Lower lobe of right lung (tissue), 2 donors: ENCODE results near the gene HOXD8. TPM values are rescaled to one million over a fixed set of nuclear protein-coding genes. Genes with fewer than 3 reads are reported as not detected.
A peak's percentile ranks its signal among the peaks of the same experiment; 100 is the strongest.

Source experiments
- ATAC-seq, 2 donors: fragments of 200-7000 bp; cut with Tn5 transposase; one replicate each; pipeline ENCODE4 v1.9.1; 2020 to 2022; ENCODE audit warnings: mild to moderate bottlenecking in 2 of 2, moderate library complexity in 2 of 2
- DNase-seq: peaks from one replicate; pipeline ENCODE4 v3.0.0-alpha.2; 2020
- H3K27ac ChIP-seq: fragments of 200-600 bp; one replicate; pipeline ENCODE4 v1.8.0; 2022
- H3K27me3 ChIP-seq: fragments of 200-600 bp; one replicate; pipeline ENCODE4 v1.8.0; 2022; ENCODE audit warnings: low read depth
- H3K36me3 ChIP-seq: fragments of 200-600 bp; one replicate; pipeline ENCODE4 v1.8.0; 2022; ENCODE audit warnings: mild to moderate bottlenecking
- H3K4me1 ChIP-seq: fragments of 200-600 bp; one replicate; pipeline ENCODE4 v1.8.0; 2022
- H3K4me3 ChIP-seq: fragments of 200-600 bp; one replicate; pipeline ENCODE4 v1.8.0; 2022; ENCODE audit warnings: mild to moderate bottlenecking
- H3K9me3 ChIP-seq: fragments of 200-600 bp; one replicate; pipeline ENCODE4 v1.8.0; 2022
- intact Hi-C: fragments of 100-400 bp; cut with DNase I; formaldehyde crosslinking; loops from one replicate; pipeline ENCODE4 v1.11.0; 2022
- total RNA-seq: library from RNA; stranded (reverse); fragmentation: NEBNext Ultra II Directional; extraction: Animal tissue kit (Norgen Biotek cat#: 25700); gene quantifications from one replicate; pipeline ENCODE4 v1.2.1, GENCODE V29; 2021
- TF ChIP-seq, protein P1 (sequence below): fragments of 200-600 bp; IDR thresholded peaks from one replicate; pipeline ENCODE4 v1.8.0; 2022; ENCODE audit warnings: antibody characterized with exemption, mild to moderate bottlenecking
- donor health status: DM: no; HTN: yes; CAD: no; lungs with severe emphysema.

HOXD8 gene
- total RNA-seq, 1 donor from 2014 or later, result 2.3 TPM

DNA sequence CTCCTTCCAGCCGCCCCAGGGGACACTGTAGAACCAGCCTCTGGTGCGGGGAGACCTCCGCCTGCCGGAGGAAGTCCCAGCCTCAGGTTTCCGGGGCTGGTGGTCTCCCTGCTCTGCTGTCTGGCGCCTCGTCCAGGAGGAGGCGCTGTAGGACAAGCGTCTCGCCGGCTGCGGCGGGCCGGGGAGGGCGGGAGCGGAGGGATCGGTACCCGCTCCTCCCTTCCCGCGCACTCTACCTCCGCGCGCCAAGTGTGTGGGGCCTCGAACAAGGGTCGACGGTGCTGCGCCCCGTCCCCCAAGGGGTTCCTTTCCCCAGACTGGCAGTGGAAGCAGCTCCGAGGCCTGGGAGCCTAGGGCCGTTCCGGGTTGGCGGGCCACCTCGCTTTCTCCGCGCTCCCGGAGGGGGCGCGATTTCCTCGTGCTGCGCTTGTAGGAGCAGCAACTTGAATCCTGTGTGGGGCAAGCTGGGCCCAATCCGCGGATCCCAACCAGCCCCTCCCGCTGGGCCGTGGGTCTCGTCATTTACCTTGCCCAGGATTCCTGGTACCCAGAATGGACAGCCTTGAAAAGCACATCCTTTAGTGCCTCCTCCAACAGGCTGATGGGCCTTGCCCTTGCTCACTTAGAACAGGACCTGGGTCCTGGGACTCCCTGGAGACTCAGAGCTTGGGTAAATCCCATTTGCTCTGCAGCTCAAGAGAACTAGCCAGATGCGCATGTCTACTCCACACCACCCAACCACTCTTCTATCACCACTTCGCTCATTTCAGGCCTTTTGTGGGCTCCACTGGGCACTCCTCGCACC, 11.2 kb downstream of the HOXD8 start:
- Histone ChIP-seq H3K4me1 (peaks cover 25% of the 10 kb centered on the region), H3K27ac (no peak overlapping the region), H3K4me3 (peak overlapping the region; percentile 53), H3K36me3 (no peaks in the 10 kb centered on the region), H3K27me3 (peaks cover 98% of the 10 kb centered on the region), H3K9me3 (no peaks in the 10 kb centered on the region)
- TF ChIP-seq, protein P1, sequence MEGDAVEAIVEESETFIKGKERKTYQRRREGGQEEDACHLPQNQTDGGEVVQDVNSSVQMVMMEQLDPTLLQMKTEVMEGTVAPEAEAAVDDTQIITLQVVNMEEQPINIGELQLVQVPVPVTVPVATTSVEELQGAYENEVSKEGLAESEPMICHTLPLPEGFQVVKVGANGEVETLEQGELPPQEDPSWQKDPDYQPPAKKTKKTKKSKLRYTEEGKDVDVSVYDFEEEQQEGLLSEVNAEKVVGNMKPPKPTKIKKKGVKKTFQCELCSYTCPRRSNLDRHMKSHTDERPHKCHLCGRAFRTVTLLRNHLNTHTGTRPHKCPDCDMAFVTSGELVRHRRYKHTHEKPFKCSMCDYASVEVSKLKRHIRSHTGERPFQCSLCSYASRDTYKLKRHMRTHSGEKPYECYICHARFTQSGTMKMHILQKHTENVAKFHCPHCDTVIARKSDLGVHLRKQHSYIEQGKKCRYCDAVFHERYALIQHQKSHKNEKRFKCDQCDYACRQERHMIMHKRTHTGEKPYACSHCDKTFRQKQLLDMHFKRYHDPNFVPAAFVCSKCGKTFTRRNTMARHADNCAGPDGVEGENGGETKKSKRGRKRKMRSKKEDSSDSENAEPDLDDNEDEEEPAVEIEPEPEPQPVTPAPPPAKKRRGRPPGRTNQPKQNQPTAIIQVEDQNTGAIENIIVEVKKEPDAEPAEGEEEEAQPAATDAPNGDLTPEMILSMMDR, result peak; percentile 89
- intact Hi-C loops, result loop anchor here (10.0 kb wide), 1 partner anchor 314 kb away; no protein-coding TSS in a partner anchor
- ATAC-seq, result peak; percentile 91 to 94
- peak; percentile 70 for DNase-seq

DNA sequence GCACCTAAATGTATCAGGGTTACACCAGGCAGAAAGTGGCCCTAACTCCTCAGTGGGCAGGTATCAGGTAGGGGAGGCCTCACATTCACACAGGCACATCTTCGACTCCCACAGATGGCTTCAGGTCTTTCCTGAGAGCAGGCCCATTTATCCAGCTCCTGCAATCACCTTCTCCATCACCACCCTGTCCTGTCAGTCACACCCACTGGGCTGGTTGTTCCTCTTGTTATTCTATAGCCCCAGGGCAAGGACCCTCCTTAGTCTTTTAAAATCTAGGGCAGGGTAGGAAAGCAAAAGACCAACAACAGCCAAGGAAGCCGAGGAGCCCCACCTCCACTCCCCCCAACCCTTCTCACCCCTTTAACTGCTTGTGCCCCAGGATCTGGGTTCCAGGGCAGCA, 12.8 kb downstream of the HOXD8 start:
- H3K9me3 ChIP-seq, result no peaks in the 10 kb centered on the region
- DNase-seq (no peak), ATAC-seq (no peak)
- no peak overlapping the region for H3K4me3 ChIP-seq
- intact Hi-C loops, result loop anchor here (10.0 kb wide), 1 partner anchor 313 kb away; no protein-coding TSS in a partner anchor
- H3K27ac ChIP-seq, result no peak overlapping the region
- H3K36me3 ChIP-seq, result no peaks in the 10 kb centered on the region
- peaks cover 99% of the 10 kb centered on the region for H3K27me3 ChIP-seq
- H3K4me1 ChIP-seq, result peaks cover 15% of the 10 kb centered on the region
- TF ChIP-seq, protein P1, result no peak

DNA sequence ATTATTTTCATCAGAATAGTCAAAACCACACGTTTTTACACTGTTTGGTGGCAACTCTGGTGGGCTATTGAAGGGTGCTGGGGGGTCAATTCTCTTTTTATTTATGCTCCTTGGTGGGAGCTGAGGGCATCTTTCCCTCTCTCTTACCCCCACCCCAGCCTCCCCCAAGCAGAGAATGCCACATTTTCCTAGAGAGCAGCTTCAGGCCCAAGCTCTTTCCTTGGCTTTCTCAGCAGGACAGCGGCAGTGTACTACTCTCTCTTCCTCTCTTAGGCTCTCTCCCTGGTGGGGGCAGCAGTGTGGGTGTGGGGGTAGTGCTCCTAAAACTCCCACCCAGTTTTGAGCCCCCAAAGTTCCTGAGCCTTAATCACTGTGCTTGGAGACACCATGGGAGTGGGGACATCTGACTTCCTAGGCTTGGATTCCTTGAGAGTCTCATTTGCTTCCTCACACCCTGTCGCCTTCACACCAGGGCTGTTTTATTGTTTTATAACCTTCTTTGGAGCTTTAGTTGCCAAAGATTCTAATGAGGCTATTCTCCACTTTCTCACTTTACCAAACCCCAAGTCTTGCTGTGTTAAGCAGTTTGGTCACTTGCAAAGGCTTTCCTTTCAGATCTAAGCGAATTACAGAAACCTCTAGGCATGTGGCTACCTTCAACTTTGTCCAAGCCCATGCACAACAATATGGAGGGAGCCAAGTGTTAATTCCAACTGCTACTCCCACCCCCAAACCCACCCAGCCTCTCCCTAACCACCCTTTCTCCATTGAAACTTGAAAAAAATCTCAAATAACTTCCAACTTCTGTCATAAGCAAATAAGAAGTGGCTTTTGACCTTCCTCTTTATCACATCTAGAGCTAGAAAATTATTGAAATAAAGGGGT, 15.8 kb downstream of the HOXD8 start:
- H3K4me1 ChIP-seq, result peaks cover 7% of the 10 kb centered on the region
- H3K4me3 ChIP-seq, result no peak overlapping the region
- H3K27ac ChIP-seq, result no peak overlapping the region
- DNase-seq (no peak), ATAC-seq (no peak)
- intact Hi-C loops, result loop anchor here (10.0 kb wide), 1 partner anchor 309 kb away; no protein-coding TSS in a partner anchor
- H3K27me3 ChIP-seq, result peaks cover 99% of the 10 kb centered on the region
- no peaks in the 10 kb centered on the region for H3K36me3 ChIP-seq
- TF ChIP-seq, protein P1, result no peak
- H3K9me3 ChIP-seq, result no peaks in the 10 kb centered on the region

DNA sequence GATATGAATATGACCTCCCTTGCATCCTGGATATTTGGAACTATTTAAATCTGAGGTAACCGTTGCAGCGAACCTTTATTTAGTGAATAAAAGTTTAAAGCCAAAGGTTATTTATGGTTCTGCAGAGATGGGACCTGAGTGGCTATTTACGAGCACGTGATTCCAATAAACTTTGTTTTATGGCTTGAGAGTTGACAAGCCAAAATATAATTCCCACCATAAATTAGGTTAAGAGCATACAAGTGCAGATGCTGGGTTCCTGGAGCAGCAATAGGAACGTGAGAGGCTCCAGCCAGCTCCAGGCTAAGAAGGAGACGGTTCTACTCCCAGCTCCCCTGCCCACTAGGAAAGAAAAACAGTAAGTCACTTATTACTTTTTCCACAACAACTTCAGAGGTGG, 16.6 kb downstream of the HOXD8 start:
- Histone ChIP-seq H3K4me3 (no peak overlapping the region), H3K27ac (no peak overlapping the region), H3K9me3 (no peaks in the 10 kb centered on the region), H3K36me3 (no peaks in the 10 kb centered on the region), H3K27me3 (peaks cover 99% of the 10 kb centered on the region), H3K4me1 (no peaks in the 10 kb centered on the region)
- intact Hi-C loops, result loop anchor here (10.0 kb wide), 1 partner anchor 309 kb away; no protein-coding TSS in a partner anchor
- TF ChIP-seq, protein P1, result no peak
- DNase-seq, result no peak
- no peak for ATAC-seq

DNA sequence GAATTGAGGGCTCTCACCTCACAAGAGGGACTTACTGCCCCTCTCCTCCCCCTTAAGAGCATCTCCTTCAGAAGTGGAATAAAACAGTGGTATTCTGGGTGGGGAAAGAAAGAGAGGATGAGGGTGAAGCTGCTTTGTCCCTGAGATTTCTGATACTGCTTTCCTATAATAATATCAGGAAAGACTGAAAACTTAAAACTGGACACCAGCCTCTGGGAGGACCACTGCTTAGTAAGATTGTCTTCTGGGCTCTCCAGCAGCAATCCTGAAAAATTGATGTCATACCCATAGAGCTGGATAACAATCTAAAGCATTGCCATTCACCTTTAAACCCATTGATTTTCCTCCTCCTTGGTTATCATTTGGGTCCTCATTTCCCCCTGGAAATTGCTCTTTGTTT, 17.1 kb downstream of the HOXD8 start:
- DNase-seq, result no peak
- intact Hi-C loops, result loop anchor here (10.0 kb wide), 1 partner anchor 308 kb away; no protein-coding TSS in a partner anchor
- no peaks in the 10 kb centered on the region for H3K9me3 ChIP-seq
- peaks cover 4% of the 10 kb centered on the region for H3K4me1 ChIP-seq
- no peaks in the 10 kb centered on the region for H3K36me3 ChIP-seq
- H3K27ac ChIP-seq, result no peak overlapping the region
- peaks cover 99% of the 10 kb centered on the region for H3K27me3 ChIP-seq
- TF ChIP-seq, protein P1, result no peak
- H3K4me3 ChIP-seq, result no peak overlapping the region
- ATAC-seq, result no peak
